Adrenal gland (tissue), 12 donors: ENCODE measurements around the gene MIR17HG. TPM values are rescaled to one million over a fixed set of nuclear protein-coding genes. Genes with fewer than 3 reads are reported as not detected.

Experiments
- DNase-seq, 7 donors: peaks; one replicate each; pipeline ENCODE4 v3.0.0-alpha.2; 2019 to 2020
- H3K27ac ChIP-seq, 5 donors: fragments of 200-600 bp; sonication (generic) in 4 of 5; 1 replicate in 3 of 5; 2 replicates in 2 of 5; pipeline versions ENCODE4 v1.5.1 to v1.8.0; 2016 to 2020; ENCODE audit warnings: mild to moderate bottlenecking in 1 of 5
- H3K27me3 ChIP-seq: fragments of 200-600 bp; 2 replicates; pipeline ENCODE4 v1.8.0; 2021
- H3K36me3 ChIP-seq, 2 donors: fragments of 200-600 bp; replicated peaks in 1 of 2; 1 replicate in 1 of 2; 2 replicates in 1 of 2; pipeline versions ENCODE4 v1.5.1 to v1.8.0; 2018 to 2022
- H3K4me1 ChIP-seq, 2 donors: fragments of 200-600 bp; replicated peaks in 1 of 2; 1 replicate in 1 of 2; 2 replicates in 1 of 2; pipeline versions ENCODE4 v1.5.1 to v1.8.0; 2018 to 2021
- H3K4me3 ChIP-seq, 4 donors: fragments of 200-600 bp; sonication (generic) in 3 of 4; one replicate each; pipeline ENCODE4 v1.5.1; 2016 to 2018
- H3K9me3 ChIP-seq, 3 donors: fragments of 200-600 bp; sonication (generic) in 1 of 3; replicated peaks in 1 of 3; 1 replicate in 2 of 3; 2 replicates in 1 of 3; pipeline versions ENCODE4 v1.5.1 to v1.8.0; 2016 to 2021
- POLR2A ChIP-seq, 2 donors: fragments of 450-650 bp; IDR thresholded peaks; one replicate each; pipeline ENCODE4 v1.6.1; 2017; ENCODE audit warnings: antibody characterized with exemption in 2 of 2, mild to moderate bottlenecking in 2 of 2, moderate library complexity in 1 of 2
- WGBS, 4 donors: extraction: QIAGEN DNeasy Blood & Tissue Kit in 2 of 4; methylation state at CpG; one replicate each; pipeline versions ENCODE4 v1.1.5 to v1.1.7; 2013 to 2017; 5-methylcytosine and 5-hydroxymethylcytosine counted together
- intact Hi-C, 2 donors: fragments of 100-400 bp; cut with DNase I; formaldehyde crosslinking; loops; one replicate each; pipeline versions ENCODE4 v1.14.1 to v1.15.0; 2022 to 2023
- polyA plus RNA-seq, 3 donors: library from polyadenylated mRNA; stranded (reverse); fragments of 200-250 nt in 2 of 3; fragments of 350-450 nt in 1 of 3; fragmentation: Illumina TruSeq in 1 of 3; extraction: RNeasy Lipid Tissue Mini Kit (QIAGEN cat#74804) in 1 of 3; gene quantifications; one replicate each; pipeline ENCODE4 v1.2.3, GENCODE V29; 2013 to 2014
- total RNA-seq, 9 donors: library from RNA; depleted of rRNA in 4 of 9; stranded (reverse); fragments of >200 nt in 4 of 9; fragments of 120-200 nt in 1 of 9; fragmentation: NEBNext Ultra II Directional in 1 of 9; extraction: Animal tissue kit (Norgen Biotek cat#: 25700) in 1 of 9; gene quantifications; one replicate each; pipeline versions ENCODE4 v1.1.0 to v1.2.4, GENCODE V29; 2013 to 2023
- TF ChIP-seq, protein P1 (sequence below), 6 experiments: fragments of 450-650 bp in 4 of 6; fragments of 200-600 bp in 2 of 6; sonication (generic) in 1 of 6; IDR thresholded peaks; 1 replicate in 5 of 6; 2 replicates in 1 of 6; pipeline versions ENCODE4 v1.5.1 to v1.8.0; 2016 to 2021; ENCODE audit warnings: antibody characterized with exemption in 6 of 6, mild to moderate bottlenecking in 2 of 6, moderate library complexity in 1 of 6
- donor health status: healthy with polysubstance abuse.
- donor health status: Bipolar disorder and iron deficiency.
- donor health status: DM: yes; HTN: yes; CAD: no.
- donor health status: DM: no; HTN: no; CAD: no.
- donor health status: DM: no; HTN: no; CAD: no.
- donor health status: DM: yes; HTN: yes; CAD: no.

The MIR17HG gene
- total and polyA plus RNA-seq, 12 donors, result 0.41 to 5.4 (median 1.9) TPM

DNA sequence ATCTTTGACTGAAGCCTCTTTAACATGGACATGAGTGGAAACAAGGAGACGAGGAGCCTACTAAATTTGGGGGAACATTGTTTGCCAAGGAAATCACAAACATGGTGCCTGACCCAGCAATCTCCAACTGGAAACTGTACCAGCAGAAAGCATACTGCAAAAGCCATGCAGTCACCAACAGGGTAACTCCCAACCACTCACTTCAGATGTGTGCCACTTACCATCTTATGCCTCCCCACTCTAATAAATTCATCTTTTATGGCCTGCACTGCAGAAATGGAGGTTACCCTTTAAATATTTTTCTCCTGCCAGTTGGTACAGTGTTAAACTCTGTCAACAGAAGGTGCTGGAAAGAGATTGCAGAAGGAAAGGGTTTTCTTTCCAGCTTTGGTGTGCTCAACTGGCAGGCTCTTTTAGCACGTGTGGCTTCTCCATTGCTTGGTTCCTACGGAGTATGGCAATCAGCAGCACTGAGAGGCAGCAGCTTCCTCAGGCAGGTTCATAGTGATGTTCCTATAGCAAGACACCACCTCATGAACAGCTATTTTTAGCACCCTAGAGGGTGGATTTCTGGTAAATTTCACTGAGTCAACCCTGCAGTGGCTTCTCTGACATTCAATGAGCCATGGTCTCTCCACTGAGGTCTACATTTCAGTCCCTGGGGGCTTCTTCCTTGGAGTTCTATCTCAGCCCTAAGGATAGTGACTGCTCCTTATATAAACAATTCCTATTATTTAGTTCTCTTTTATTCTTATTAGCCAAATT is 21.4 kb downstream of the MIR17HG start:
- TF ChIP-seq, protein P1, sequence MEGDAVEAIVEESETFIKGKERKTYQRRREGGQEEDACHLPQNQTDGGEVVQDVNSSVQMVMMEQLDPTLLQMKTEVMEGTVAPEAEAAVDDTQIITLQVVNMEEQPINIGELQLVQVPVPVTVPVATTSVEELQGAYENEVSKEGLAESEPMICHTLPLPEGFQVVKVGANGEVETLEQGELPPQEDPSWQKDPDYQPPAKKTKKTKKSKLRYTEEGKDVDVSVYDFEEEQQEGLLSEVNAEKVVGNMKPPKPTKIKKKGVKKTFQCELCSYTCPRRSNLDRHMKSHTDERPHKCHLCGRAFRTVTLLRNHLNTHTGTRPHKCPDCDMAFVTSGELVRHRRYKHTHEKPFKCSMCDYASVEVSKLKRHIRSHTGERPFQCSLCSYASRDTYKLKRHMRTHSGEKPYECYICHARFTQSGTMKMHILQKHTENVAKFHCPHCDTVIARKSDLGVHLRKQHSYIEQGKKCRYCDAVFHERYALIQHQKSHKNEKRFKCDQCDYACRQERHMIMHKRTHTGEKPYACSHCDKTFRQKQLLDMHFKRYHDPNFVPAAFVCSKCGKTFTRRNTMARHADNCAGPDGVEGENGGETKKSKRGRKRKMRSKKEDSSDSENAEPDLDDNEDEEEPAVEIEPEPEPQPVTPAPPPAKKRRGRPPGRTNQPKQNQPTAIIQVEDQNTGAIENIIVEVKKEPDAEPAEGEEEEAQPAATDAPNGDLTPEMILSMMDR (IDR thresholded peaks at IDR 0.05), result no peak
- TF ChIP-seq POLR2A (IDR thresholded peaks at IDR 0.05), result no peak
- Histone ChIP-seq H3K27me3 (peaks cover 3% of the 10 kb centered on the region), H3K4me1 (no peaks in the 10 kb centered on the region), H3K36me3 (no peaks in the 10 kb centered on the region), H3K4me3 (no peak overlapping the region), H3K27ac (no peak overlapping the region), H3K9me3 (no peaks in the 10 kb centered on the region)
- DNase-seq, result no peak
- intact Hi-C loops, result no loop called here
- 87 to 96% (median 92%) methylated on average over 3 of the region's 3 CpGs for WGBS, 4 donors

DNA sequence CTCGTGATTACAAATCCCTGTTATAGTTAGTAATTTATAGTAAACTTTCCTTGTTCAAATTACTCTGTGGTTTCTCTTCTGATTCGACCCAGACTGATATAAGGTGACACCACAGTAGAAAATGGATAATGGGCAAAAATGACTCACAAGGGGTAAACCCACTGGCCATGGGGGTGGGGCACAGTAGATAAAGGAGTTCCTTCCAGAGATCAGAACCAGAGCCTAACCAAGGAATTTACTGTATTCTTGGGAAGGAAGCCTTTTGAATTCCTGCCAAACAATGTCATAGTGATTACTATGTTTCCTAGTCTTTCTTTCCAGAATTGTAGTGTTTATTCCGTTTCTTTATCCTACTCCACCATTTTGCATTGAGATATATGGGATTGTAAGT is 21.9 kb downstream of the MIR17HG start:
- Histone ChIP-seq H3K4me1 (no peaks in the 10 kb centered on the region), H3K4me3 (no peak overlapping the region), H3K36me3 (no peaks in the 10 kb centered on the region), H3K27me3 (peaks cover 3% of the 10 kb centered on the region), H3K27ac (no peak overlapping the region), H3K9me3 (no peaks in the 10 kb centered on the region)
- no peak for DNase-seq
- intact Hi-C loops, result no loop called here
- 54 to 58% (median 56%) methylated on average over 3 of the region's 3 CpGs for WGBS, 4 donors
- TF ChIP-seq, protein P1 (IDR thresholded peaks at IDR 0.05), result no peak
- TF ChIP-seq POLR2A (IDR thresholded peaks at IDR 0.05), result no peak

DNA sequence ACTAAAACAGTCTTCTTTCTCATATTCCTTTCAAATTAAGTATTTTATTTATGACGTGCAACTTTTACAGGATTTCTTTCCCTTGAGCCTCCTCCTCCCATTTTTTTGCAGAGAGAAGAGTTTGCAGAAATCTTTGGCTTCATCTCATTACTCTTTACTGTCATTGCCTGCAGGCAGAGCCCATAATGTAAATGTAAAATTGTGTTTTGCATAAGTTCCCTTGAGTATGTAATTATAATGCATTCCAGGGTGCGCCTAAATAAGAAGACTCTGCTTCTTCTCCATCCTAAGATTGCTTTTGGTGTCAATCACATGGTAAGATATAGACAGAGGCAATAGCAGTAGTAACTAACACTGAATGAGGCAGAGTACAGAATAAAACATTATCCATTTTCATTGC is 23.0 kb downstream of the MIR17HG start:
- H3K4me3 ChIP-seq, result no peak overlapping the region
- H3K4me1 ChIP-seq, result no peaks in the 10 kb centered on the region
- no peak overlapping the region for H3K27ac ChIP-seq
- H3K9me3 ChIP-seq, result no peaks in the 10 kb centered on the region
- TF ChIP-seq, protein P1 (IDR thresholded peaks at IDR 0.05), result no peak
- no peak for TF ChIP-seq POLR2A (IDR thresholded peaks at IDR 0.05)
- WGBS, 4 donors, result 88 to 94% (median 92%) methylated on average over 2 of the region's 2 CpGs
- no peaks in the 10 kb centered on the region for H3K36me3 ChIP-seq
- H3K27me3 ChIP-seq, result peaks cover 3% of the 10 kb centered on the region
- intact Hi-C loops, result no loop called here
- no peak for DNase-seq

DNA sequence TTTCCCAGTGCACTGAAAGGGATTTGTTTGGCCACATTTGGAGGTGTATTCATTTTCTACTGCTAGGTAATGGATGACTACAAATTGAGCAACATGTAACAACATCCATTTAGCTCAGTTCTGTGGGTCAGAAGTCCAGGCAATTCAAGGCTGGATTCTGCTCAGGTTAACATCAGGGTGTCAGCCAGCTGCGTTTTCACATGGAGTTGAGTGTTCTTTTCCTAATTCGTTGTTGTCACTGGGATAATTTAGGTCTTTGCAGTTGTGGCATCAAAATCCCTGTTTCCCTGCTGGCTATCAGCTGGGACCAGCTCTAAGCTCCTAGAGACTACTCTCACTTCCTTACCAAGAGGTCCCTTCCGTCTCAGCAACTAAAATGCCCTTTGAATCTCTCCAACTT is 25.4 kb downstream of the MIR17HG start:
- 43 to 63% (median 59%) methylated on average over 3 of the region's 3 CpGs for WGBS, 4 donors
- intact Hi-C loops, result no loop called here
- DNase-seq, result no peak
- H3K4me3 ChIP-seq, result no peak overlapping the region
- H3K27ac ChIP-seq, result no peak overlapping the region
- TF ChIP-seq POLR2A (IDR thresholded peaks at IDR 0.05), result no peak
- TF ChIP-seq, protein P1 (IDR thresholded peaks at IDR 0.05), result no peak
- no peaks in the 10 kb centered on the region for H3K9me3 ChIP-seq
- peaks cover 3% of the 10 kb centered on the region for H3K27me3 ChIP-seq
- no peaks in the 10 kb centered on the region for H3K36me3 ChIP-seq
- no peaks in the 10 kb centered on the region for H3K4me1 ChIP-seq
